Adrenal gland (tissue), 5 donors: Measurements from ENCODE around the gene PTPN5.

Source experiments
- CTCF ChIP-seq, 6 experiments: fragments of 450-650 bp in 4 of 6; fragments of 200-600 bp in 2 of 6; sonication (generic) in 1 of 6; IDR thresholded peaks; 1 replicate in 5 of 6; 2 replicates in 1 of 6; pipeline versions ENCODE4 v1.5.1 to v1.8.0; 2016 to 2021; ENCODE audit warnings: antibody characterized with exemption in 6 of 6, mild to moderate bottlenecking in 2 of 6, moderate library complexity in 1 of 6
- POLR2A ChIP-seq, 2 donors: fragments of 450-650 bp; IDR thresholded peaks; one replicate each; pipeline ENCODE4 v1.6.1; 2017; ENCODE audit warnings: antibody characterized with exemption in 2 of 2, mild to moderate bottlenecking in 2 of 2, moderate library complexity in 1 of 2
- donor health status: DM: no; HTN: no; CAD: no.

GRCh38 chr11:18700375-18700774 is 91.2 kb downstream of the PTPN5 start:
- TF ChIP-seq CTCF (IDR thresholded peaks at IDR 0.05) (no peak), POLR2A (IDR thresholded peaks at IDR 0.05) (no peak)
